Activated T-helper 17 cell treated with anti-CD3 and anti-CD28 coated beads, Interleukin-2, amount 50 U/mL, for 72 hours (primary cell): ENCODE data around the gene ATP2B2. TPM values are rescaled to one million over a fixed set of nuclear protein-coding genes. Genes with fewer than 3 reads are reported as not detected.

ENCODE experiments used
- ATAC-seq: fragments of 150-1000 bp; cut with Tn5 transposase; replicated peaks from 2 replicates; pipeline ENCODE4 v1.10.0; 2021; ENCODE audit warnings: mild to moderate bottlenecking, moderate library complexity
- H3K27ac Mint-ChIP-seq: one replicate; pipeline ENCODE4 v1.8.0; 2022; ENCODE audit warnings: mixed read lengths
- H3K27me3 Mint-ChIP-seq: one replicate; pipeline ENCODE4 v1.8.0; 2022; ENCODE audit warnings: mixed read lengths
- H3K36me3 Mint-ChIP-seq: one replicate; pipeline ENCODE4 v1.8.0; 2022; ENCODE audit warnings: low read depth, mild to moderate bottlenecking, mixed read lengths
- H3K4me1 Mint-ChIP-seq: one replicate; pipeline ENCODE4 v1.8.0; 2022; ENCODE audit warnings: mixed read lengths
- H3K4me3 Mint-ChIP-seq: one replicate; pipeline ENCODE4 v1.8.0; 2022; ENCODE audit warnings: mild to moderate bottlenecking, mixed read lengths
- H3K9me3 Mint-ChIP-seq: one replicate; pipeline ENCODE4 v1.8.0; 2022; ENCODE audit warnings: mixed read lengths
- total RNA-seq, 2 donors: library from RNA; stranded (reverse); gene quantifications; one replicate each; pipeline ENCODE4 v1.2.3, GENCODE V29; 2022

Gene ATP2B2
- total RNA-seq, 2 donors from 2014 or later, result not detected

DNA sequence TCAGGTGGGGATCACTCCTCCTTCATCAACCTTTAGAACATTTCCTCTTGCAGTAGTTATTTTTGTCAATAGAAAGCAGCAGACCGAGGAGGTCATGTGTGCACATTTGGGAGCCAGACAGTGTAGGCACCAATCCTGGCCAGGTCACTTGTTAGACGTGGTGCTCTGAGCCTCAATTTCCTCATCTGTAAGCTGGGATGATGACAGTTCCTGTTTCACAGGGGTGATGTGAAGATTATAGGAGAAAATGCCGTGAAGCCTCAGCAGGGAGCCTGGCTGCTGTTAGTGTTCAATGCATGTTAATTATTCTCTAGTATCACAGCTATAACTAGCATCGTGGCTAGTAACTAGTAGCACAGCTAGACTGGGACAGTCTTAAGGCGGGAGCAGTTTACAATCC, 64.7 kb downstream of the ATP2B2 start:
- Mint-ChIP-seq H3K36me3 (no peaks in the 10 kb centered on the region), H3K4me3 (no peak overlapping the region), H3K9me3 (no peaks in the 10 kb centered on the region), H3K27ac (no peak overlapping the region), H3K27me3 (peaks cover 11% of the 10 kb centered on the region), H3K4me1 (peaks cover 16% of the 10 kb centered on the region)
- ATAC-seq, result no peak

DNA sequence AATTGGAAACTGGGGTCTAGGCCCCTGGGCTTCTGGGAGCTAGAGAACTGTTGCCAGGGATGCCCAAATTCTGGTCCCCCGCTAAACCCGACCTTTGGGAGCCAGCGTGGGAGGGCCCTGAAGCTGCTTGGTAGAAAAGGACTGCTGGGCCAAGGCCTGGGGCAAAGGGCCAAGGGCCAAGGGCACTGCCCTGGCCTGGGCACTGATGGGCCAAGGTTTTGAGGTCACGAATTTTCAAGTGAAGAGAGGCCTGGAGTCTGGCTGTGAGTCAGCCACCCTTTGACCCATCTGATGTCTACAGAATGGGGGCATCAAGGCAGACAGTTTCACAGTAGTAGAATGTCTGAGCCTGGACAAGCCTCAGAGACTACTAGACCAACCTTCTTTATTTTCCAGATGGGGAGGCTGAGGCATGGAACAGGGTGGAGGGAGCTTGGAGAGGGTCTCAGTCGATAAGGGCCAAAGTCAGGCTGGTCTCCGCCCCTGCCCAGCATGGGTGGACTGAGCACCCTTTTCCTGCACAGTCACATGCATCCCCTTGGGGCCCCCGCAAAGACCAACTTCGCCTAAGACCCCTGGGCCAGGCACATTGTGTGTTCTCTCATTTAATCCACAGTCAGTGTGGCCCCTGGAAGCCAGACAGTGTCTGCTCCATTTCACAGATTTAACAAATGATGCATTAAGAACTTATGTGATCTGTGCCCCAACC, 66.3 kb downstream of the ATP2B2 start:
- H3K4me1 Mint-ChIP-seq, result peaks cover 14% of the 10 kb centered on the region
- no peaks in the 10 kb centered on the region for H3K36me3 Mint-ChIP-seq
- H3K27me3 Mint-ChIP-seq, result no peaks in the 10 kb centered on the region
- no peak overlapping the region for H3K4me3 Mint-ChIP-seq
- H3K9me3 Mint-ChIP-seq, result no peaks in the 10 kb centered on the region
- no peak overlapping the region for H3K27ac Mint-ChIP-seq
- ATAC-seq, result no peak

DNA sequence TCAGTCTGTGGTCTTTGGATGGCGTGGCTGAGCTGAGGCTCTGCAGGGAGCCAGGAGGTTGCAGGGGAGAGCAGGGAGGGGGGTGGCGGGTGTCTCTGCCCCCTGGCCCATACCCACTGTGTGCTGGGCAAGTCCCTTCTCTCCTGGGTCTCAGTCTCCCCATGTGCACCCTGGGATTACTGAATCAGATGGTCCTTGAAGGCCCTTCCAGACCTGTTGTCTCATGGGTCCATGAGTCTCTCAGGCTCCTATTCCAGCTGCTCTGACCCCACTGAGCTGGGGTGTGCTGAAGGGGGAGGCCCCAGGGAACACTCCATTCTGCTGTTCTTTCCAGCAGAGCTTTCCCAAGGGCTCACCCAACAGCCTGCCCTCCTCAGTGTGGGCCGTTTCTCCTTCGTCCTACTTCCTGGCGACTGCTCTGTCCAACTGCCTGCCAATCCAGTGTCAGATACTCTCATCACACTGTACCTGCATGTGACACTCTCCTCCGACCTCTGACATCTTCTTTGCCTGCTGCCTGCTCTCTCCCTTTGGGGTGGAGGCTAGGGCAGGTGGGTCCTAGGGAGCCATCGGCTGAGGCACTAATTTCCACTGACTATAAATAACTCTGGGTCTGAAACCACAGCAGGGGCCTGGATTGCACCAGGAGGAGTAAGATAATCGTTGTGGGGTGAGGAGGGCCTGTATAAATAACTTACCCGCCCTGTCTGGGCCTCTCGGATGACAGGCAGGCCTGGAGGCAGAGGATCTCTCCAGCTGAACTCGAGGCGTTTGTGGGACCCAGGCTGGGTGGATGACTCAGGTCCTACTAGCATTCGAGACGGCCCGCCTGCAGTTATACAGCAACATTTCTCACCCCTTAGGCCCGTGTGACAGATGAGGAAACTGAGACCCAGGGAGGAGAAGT, 67.1 kb downstream of the ATP2B2 start:
- Mint-ChIP-seq H3K27ac (peak overlapping the region; percentile 32), H3K27me3 (no peaks in the 10 kb centered on the region), H3K9me3 (no peaks in the 10 kb centered on the region), H3K4me1 (peaks cover 17% of the 10 kb centered on the region), H3K36me3 (no peaks in the 10 kb centered on the region), H3K4me3 (peak overlapping the region; percentile 48)
- no peak for ATAC-seq

DNA sequence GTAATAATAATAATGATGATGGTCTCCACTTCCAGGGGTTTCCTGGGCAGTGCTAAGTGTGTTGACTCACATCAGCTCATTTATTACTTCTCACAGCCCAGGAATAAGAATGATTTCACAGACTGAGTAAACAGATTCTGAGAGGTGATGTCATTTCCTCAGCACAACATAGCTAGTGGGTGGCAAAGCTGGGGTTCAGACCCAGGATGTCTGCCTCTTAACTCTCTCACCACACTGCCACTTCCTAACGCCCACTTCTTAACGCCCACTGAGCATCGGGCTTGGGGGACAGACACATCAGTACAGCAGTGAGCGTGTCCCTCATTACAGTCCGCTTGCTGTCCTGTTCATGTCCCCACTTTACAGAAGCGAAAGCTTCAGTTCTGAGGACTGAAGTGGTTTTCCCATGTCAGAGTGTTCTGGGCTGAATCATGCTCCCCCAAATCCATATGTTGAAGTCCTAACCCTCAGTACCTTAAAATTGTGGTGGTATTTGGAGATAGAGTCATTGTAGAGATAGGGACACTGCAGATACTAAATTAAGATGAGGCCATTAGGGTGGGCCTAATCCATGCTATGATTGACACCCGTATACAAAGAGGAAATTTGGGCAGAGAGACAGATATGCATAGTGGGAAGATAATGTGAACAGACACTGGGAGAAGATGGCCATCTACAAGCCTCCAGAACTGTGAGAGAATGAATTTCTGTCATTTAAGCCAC, 68.0 kb downstream of the ATP2B2 start:
- peak overlapping the region; percentile 32 for H3K27ac Mint-ChIP-seq
- ATAC-seq, result peak; percentile 97
- peaks cover 17% of the 10 kb centered on the region for H3K4me1 Mint-ChIP-seq
- peak overlapping the region; percentile 48 for H3K4me3 Mint-ChIP-seq
- no peaks in the 10 kb centered on the region for H3K36me3 Mint-ChIP-seq
- H3K9me3 Mint-ChIP-seq, result no peaks in the 10 kb centered on the region
- H3K27me3 Mint-ChIP-seq, result no peaks in the 10 kb centered on the region

DNA sequence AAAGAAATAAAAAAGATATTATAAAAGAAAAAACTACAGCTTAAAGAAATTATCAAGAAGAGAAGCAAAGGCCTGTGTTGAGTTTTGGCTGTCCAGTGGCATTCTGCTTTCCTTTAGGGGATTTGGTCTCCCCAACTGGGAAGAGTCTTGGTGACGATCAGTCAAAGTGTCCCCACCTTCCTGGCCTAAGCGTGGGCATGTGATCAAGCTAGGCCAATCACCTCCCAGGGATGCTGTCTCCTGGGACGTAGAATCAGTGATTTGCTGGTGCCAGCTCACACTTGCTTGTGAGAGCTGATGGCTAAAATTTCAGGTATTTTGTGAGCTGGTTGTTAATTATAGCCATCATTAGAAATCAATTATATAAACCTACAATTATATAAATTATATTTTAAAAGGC, 69.5 kb downstream of the ATP2B2 start:
- Mint-ChIP-seq H3K27ac (no peak overlapping the region), H3K36me3 (no peaks in the 10 kb centered on the region), H3K4me1 (peaks cover 17% of the 10 kb centered on the region), H3K4me3 (no peak overlapping the region), H3K27me3 (no peaks in the 10 kb centered on the region), H3K9me3 (no peaks in the 10 kb centered on the region)
- no peak for ATAC-seq

DNA sequence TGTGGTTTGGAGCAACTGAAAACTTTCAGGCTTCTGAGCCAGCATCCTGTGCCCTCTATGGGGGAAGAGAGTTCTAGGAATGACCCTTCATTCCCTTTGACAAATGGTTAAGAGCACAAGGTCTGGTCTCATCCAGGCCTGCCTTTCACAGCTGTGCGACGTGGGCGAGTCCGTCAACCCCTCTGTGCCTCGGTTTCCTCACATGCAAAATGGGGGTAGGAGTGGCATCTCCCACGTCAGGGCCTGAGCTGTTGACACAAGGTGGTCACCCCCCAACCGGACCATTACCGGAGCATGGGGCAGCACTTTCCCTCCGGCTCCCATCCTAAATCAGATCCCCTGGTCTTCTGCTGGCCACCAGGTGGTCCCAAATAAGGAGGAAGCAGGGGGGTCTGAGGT, 70.4 kb downstream of the ATP2B2 start:
- H3K27me3 Mint-ChIP-seq, result no peaks in the 10 kb centered on the region
- H3K27ac Mint-ChIP-seq, result no peak overlapping the region
- ATAC-seq, result no peak
- no peak overlapping the region for H3K4me3 Mint-ChIP-seq
- no peaks in the 10 kb centered on the region for H3K36me3 Mint-ChIP-seq
- peaks cover 17% of the 10 kb centered on the region for H3K4me1 Mint-ChIP-seq
- no peaks in the 10 kb centered on the region for H3K9me3 Mint-ChIP-seq

DNA sequence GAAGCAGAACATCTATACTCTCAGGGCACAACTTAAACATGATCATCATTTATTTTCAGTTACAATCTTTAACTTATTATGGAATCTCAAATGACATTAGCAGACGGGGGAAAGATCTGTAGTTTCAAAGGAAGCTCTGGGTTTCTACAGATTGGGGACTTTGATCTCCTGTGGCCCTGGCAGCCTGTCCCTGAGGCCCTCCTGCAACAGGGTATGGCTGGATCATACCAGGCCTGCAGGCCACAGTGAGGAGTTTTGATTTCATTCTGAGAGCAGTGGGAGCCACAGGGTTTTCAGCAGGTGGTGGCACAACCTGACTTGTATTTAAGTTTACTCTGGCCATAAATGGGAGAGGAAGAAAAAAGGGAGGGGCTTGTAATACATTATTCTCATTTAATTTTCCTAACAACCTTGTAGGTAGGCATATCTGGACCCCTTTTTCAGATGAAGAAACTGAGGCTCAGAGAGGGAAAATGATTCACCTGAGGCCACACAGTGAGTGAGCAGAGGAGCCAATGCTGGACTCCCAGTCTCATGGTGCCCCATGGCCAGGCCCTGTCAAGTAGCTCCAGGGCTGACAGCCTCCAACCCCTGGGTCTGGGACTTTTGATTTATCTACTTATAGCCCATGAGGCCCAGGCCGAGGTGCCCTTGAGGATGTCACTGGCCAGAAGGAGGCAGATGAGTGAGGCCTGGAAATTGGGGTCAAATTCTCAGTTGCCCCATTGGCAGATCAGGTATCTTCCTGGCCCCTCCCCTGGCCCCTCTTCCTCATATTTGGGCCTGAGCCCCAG, 71.0 kb downstream of the ATP2B2 start:
- Mint-ChIP-seq H3K4me1 (peaks cover 17% of the 10 kb centered on the region), H3K27ac (peak overlapping the region; percentile 80), H3K27me3 (no peaks in the 10 kb centered on the region), H3K4me3 (no peak overlapping the region), H3K9me3 (no peaks in the 10 kb centered on the region), H3K36me3 (no peaks in the 10 kb centered on the region)
- no peak for ATAC-seq

DNA sequence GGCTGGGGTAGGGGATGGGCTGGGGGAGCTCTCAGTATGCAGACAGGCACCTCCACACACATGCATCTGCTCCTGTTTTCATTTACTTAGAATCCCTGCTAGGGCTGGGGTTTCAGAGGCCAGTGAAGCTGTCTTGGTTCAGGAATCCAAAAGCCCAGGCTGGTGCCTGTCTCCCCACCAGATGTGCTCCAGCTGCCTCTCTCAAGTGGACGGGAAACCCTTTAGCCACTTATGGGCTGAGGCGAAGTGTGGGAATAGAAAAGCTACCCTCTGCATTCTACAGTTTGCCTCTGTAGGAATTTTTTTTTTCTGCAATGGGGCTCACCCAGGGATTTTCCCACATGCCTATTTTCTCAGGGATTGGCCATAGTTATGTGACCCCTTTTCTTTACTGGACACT, 72.5 kb downstream of the ATP2B2 start:
- Mint-ChIP-seq H3K9me3 (no peaks in the 10 kb centered on the region), H3K27me3 (no peaks in the 10 kb centered on the region), H3K4me3 (no peak overlapping the region), H3K4me1 (peaks cover 17% of the 10 kb centered on the region), H3K27ac (peak overlapping the region; percentile 7), H3K36me3 (no peaks in the 10 kb centered on the region)
- ATAC-seq, result no peak

DNA sequence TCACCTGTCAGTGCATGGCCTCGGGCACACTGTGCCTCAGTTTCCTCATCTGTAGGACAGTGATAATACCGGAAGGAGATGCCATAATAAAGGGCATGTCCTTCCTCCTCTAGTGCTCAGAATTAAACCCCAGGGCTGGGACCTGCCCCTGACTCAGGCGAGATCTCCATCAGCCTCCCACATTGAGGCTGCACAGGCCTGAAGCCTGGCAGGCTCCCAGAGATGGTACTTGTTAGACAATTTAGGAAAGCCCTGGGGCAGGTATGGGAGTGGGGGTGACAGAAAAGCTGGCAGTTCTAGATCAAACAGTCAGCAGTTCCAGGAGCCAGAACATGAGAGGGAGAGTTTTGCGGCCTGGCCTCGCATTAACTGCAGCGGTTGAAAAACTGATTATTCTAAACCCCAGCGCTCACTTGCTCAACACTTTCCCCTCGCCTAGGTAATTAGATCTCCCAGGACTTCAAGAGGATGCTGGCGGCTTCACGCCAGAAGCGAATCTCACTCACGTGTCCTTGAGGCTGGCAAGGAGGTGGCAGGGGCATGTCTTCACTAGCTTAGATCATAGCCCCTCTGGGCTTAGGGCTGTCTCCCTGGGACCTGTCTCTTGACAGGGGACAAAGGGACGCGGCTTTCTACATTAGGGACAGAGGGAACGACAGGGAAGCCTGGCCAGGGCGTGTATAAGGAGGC, 73.1 kb downstream of the ATP2B2 start:
- no peak for ATAC-seq
- Mint-ChIP-seq H3K36me3 (no peaks in the 10 kb centered on the region), H3K4me1 (peaks cover 11% of the 10 kb centered on the region), H3K4me3 (no peak overlapping the region), H3K9me3 (no peaks in the 10 kb centered on the region), H3K27ac (peak overlapping the region; percentile 7), H3K27me3 (no peaks in the 10 kb centered on the region)

DNA sequence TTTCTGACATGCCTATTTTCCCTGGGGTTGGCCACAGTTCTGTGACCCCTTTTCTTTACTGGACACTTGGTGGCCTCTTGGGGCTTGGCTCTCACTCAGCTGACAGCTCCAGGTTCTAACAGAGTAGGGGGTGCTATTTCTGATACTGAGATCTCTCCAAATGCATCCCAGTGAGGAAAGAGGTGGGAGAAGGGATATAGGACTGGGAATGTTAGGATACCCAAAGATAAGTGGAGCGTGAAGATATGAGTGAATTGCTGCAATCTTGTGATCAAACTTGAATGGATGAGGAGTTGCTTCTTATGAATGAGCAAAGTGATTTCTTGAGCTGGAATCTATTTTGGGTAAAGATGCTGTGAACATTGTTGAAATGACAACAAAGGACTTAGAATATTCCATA, 74.6 kb downstream of the ATP2B2 start:
- H3K4me3 Mint-ChIP-seq, result no peak overlapping the region
- peaks cover 6% of the 10 kb centered on the region for H3K4me1 Mint-ChIP-seq
- no peaks in the 10 kb centered on the region for H3K9me3 Mint-ChIP-seq

DNA sequence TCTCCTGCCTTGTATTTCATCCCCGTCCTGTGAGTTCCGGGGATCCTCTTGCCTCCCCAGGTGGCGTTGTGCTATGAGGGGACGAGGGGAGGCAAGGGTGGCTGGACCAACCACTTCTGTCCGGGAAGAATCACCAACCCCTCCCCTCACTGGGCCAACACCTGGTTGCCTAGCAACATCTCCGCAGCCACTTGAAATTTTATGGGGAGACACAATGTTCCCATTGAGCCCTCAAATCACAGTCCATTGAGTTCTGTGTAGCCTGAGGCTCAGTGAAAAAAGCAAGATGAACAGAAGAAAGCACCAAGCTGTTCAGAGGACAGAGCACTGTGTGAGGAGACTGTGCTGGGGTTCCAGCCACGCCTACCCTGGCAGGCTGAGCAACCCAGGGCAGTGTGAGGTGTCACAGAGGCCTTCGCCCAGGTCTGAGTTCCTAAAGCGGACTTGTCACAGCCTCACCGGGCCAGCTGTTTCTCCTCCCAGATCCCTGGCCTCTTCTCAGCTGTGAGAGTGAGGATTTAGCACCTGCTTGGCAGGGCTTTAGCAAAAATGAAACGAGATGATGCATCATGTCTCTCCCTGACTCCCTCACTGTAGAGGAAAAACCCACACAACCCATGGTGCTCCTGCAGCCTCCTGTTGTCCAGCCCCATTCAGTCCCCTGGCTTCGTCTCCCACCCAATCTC, 76.8 kb downstream of the ATP2B2 start:
- Mint-ChIP-seq H3K36me3 (no peaks in the 10 kb centered on the region), H3K27ac (no peak overlapping the region), H3K4me1 (no peaks in the 10 kb centered on the region), H3K4me3 (no peak overlapping the region), H3K9me3 (no peaks in the 10 kb centered on the region), H3K27me3 (no peaks in the 10 kb centered on the region)
- no peak for ATAC-seq

More for the DNA sequence above, 74.6 kb downstream of the ATP2B2 start:
- no peak overlapping the region for H3K27ac Mint-ChIP-seq
- no peak for ATAC-seq
- H3K36me3 Mint-ChIP-seq, result no peaks in the 10 kb centered on the region
- H3K27me3 Mint-ChIP-seq, result no peaks in the 10 kb centered on the region

DNA sequence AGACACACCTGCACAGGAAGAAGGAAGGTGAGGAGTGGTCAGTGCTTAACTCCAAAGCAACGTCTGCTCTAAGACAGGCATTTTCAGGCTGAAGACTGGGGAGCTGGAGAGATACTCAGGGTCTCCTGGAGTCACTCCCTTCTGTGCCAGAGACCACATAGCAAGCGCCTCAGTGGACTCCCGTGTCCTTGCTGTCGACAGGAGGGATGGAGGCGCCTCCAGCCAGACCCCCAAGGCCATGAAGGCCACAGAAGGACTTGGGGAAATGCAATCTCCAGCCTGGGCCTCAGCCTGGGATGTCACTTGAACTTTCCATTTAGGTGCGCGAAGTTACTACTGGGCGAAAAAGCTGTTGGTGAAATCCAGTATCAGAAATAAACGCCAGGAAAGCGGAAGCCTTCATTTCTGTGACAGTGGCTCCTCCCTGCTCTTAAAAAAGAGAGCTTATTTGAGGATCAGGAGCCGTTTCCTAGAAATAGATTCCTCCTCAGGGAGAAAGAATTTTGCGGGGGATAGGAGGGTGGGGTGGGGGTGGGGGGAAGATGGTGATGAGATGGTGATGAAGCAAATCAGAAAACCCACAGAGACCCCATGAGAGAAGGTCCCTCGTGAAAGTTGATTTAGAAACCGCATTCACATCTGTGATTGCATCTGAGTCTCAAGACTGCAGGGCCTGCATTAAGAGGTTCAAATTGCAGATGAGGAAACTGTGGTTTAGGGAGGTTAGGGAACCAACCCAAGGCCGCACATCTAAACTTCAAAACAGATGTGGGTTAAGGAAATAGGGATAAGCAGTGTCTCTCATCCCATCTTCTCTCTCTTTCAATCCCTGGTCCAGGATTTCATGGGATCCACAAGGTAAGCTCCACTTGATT, 78.8 kb downstream of the ATP2B2 start:
- no peak overlapping the region for H3K4me3 Mint-ChIP-seq
- no peak for ATAC-seq
- H3K27ac Mint-ChIP-seq, result no peak overlapping the region
- no peaks in the 10 kb centered on the region for H3K27me3 Mint-ChIP-seq
- H3K9me3 Mint-ChIP-seq, result no peaks in the 10 kb centered on the region
- no peaks in the 10 kb centered on the region for H3K36me3 Mint-ChIP-seq
- H3K4me1 Mint-ChIP-seq, result no peaks in the 10 kb centered on the region
